Right lobe of liver (tissue), 4 donors: Measurements from ENCODE around the gene PDE7B.

ENCODE experiments used
- CTCF ChIP-seq, 4 donors: fragments of 200-600 bp in 3 of 4; fragments of 450-650 bp in 1 of 4; IDR thresholded peaks; one replicate each; pipeline versions ENCODE4 v1.5.1 to v1.8.0; 2016 to 2022; ENCODE audit warnings: antibody characterized with exemption in 4 of 4, mild to moderate bottlenecking in 2 of 4
- POLR2A ChIP-seq: fragments of 450-650 bp; IDR thresholded peaks from one replicate; pipeline ENCODE4 v1.6.1; 2017; ENCODE audit warnings: antibody characterized with exemption, mild to moderate bottlenecking
- donor health status: DM: no; HTN: no; CAD: no.
- donor health status: DM: no; HTN: no; CAD: no.
- donor health status: DM: no; HTN: yes; CAD: no.

- no peak for TF ChIP-seq CTCF (IDR thresholded peaks at IDR 0.05)
- no peak for TF ChIP-seq POLR2A
Observed at GRCh38 chr6:135884136-135884535, 32.6 kb downstream of the PDE7B start.
